ENCODE results near the gene ZFPM1.
"Not testable (repeated sequence)": the region's sequence is repeated elsewhere in the genome, so short reads cannot be mapped to it uniquely, and the experiment has no call there.

Gene ZFPM1

DNA sequence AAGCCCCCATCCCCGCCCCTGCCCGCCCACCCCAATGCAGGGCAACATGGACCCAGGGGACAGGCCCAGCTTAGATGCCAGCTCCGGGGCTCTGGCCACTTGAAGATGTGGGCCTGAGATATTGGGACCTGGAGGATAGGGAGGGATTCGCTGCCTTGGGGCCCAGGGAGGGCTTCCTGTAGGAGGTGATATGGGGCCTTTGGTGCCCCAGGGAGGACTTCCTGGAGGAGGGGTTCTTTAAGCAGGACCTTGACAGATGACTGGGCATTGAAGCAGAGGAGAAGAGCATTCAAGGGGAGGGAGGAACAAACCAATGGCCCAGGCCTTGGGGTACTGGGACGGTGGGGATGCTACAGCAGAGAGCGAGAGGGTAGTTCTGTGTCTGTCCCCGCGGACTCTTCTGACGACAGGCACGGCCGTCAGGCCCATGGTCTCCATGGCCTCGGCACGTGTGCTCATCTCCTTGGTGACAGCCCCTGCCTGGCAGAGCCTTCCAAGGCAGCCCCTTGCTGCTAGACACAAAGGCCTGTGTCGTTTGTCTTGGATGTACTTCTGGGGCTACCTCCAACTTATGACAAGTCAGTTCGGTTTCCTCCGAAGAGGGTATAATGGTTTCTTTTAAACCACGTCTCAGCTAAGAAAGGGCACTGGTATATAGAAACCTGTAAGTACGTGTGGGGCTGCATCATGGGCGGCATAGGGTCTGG lies 61.6 kb downstream of the ZFPM1 start:
- DNase-seq (ENCODE audit: low spot score), result no peak

DNA sequence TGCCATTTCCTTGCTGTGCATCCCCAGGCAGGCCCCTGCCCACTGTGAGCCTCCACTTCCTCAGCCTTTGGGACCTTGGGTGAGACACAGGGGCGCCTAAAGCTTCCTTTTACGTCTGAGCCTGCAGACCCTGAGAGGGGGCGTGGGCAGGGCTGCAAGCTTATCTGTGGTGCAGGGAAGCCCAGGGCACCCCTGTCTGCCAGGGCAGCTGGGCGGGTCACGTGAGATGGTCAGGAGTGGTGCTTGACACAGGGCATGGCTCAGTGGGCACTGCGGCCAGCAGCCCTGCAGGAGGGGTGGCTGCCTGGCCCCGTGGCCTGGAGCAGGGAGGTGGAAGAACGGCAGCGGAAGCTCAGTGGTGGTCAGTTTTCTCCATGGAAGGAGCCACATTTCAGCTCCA lies 62.3 kb downstream of the ZFPM1 start:
- no peak for DNase-seq (ENCODE audit: low spot score)

DNA sequence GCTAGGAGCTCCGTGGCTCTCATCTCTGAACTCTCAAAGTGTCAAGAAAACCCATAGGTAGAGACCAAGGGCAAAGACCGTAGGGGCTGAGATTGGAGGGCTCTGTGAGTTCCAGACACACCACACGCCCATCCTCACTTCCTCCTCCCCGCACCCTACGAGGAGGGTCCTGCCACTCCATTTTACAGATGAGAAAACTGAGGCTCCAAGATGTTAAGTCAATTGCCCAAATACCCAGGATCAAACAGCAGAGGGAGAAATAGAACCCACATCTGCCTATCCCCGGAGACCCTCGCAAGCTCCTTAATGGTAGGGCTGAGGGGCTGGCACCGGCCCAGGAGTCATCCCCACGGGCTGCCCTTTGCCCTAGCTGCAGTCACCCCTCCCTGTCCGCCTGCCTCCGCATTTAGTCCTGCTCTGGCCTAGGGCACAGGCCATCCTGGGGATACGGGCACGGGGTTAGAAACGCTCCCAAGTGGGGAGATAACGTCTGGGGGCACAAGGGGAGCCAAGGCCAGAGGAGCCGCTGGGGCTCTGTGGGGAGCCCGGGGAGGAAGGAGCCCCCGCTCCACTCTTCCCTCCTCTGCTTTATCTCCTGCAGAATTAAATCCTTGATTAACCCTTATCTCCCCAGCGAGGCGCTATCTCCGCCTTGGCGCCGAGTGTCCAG lies 63.0 kb downstream of the ZFPM1 start:
- DNase-seq (ENCODE audit: low spot score), result no peak

DNA sequence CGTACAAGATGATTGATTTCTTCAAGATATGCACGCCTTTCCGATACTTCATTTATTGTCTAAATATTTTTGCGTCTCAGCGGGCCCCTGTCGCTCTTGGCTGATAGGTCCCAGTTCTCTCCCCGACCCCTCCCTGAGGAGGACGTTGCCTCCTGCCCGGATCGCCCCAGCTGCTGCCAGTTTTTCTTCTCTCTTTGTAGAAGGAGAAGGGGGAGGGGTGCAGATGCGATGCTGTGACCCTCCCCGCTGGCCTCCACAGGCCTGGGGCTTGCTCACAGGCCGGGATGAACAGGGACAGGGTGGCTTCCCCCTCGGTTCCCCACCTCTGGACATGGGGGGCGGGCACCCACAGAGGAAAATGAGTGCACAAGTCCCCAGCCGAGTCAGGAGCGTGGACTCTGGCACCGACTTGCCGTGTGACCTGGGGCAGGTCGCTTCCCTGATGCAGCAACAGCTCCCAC lies 63.6 kb downstream of the ZFPM1 start:
- no peak for DNase-seq (ENCODE audit: low spot score)

DNA sequence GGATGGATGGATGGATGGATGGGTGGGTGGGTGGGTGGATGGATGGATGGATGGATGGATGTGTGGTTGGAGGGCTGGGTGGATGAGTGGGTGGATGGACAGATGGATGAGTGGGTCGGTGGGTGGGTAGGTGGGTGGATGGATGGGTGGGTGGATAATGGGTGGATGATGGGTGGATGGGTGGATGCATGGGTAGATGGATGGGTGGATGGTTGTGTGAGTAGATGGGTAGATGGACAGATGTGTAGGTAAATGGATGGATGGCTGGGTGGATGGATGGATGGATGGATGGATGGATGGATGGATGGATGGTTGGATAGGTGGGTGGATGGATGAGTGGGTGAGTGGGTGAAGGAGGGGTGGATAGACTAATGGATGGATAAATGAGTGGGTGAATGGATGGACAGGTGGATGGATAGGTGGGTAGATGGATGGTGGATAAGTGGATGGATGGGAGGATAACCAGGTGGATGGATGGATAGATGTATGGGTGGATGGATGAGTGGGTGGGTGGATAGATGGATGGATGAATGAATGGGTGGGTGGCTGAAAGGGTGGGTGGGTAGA lies 64.2 kb downstream of the ZFPM1 start:
- not testable (repeated sequence) for DNase-seq (ENCODE audit: low spot score)

DNA sequence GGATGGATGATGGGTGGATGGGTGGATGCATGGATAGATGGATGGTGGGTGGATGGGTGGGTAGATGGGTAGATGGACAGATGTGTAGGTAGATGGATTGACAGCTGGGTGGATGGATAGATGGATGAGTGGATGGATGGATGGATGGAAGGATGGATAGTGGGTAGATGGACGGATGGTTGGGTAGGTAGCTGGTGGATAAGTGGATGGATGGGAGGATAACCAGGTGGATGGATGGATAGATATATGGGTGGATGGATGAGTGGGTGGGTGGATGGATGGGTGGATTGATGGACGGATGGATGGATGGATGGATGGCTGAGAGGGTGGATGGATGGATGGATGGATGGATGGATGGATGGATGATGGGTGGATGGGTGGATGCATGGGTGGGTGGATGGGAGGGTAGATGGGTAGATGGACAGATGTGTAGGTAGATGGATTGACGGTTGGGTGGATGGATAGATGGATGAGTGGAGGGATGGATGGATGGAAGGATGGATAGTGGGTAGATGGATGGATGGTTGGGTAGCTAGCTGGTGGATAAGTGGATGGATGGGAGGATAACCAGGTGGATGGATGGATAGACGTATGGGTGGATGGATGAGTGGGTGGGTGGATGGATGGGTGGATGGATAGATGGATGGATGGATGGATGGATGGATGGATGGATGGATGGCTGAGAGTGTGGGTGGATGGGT lies 65.5 kb downstream of the ZFPM1 start:
- not testable (repeated sequence) for DNase-seq (ENCODE audit: low spot score)

DNA sequence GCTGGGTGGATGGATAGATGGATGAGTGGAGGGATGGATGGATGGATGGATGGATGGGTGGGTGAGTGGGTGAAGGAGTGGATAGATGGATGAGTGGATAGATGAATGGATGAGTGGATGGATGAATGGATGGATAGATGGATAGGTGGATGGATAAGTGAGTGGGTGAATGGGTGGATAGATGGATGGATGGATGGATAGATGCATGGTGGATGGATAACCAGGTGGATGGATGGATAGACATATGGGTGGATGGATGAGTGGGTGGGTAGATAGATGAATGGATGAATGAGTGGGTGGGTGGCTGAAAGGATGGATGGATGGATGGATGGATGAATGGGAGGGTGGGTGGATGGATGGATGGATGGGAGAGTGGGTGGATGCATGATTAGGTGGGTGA lies 66.2 kb downstream of the ZFPM1 start:
- no peak for DNase-seq (ENCODE audit: low spot score)

DNA sequence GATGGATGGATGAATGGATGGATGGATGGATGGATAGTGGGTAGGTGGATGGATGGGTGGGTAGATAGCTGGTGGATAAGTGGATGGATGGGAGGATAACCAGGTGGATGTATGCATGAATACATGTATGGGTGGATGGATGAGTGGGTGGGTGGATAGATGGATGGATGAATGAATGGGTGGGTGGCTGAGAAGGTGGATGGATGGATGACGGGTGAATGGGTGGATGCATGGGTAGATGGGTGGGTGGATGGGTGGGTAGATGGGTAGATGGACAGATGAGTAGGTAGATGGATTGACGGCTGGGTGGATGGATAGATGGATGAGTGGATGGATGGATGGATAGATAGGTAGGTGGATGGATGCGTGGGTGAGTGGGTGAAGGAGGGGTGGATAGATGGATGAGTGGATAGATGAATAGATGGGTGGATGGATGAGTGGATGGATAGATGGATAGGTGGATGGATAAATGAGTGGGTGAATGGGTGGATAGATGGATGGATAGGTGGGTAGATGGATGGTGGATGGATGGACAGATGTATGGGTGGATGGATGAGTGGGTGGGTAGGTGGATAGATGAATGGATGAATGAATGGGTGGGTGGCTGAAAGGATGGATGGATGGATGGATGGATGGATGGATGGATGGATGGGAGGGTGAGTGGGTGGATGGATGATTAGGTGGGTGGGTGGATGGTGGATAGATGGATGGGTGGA lies 67.0 kb downstream of the ZFPM1 start:
- no peak for DNase-seq (ENCODE audit: low spot score)

DNA sequence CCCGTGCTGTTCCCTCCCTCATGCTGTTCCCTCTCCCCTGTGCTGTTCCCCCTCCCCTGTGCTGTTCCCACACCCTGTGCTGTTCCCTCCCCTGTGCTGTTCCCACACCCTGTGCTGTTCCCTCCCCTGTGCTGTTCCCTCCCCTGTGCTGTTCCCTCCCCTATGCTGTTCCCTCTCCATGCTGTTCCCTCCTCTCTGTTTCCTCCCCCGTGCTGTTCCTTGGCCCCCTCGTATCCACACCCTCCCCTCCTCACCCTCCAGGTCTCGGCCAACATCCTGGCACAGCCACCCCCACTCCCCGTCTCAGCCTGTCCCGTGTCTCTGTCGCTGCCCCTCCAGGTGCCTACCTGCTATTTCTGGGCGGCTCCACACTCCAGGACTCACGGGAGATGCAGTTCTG lies 68.6 kb downstream of the ZFPM1 start:
- DNase-seq (ENCODE audit: low spot score), result no peak

DNA sequence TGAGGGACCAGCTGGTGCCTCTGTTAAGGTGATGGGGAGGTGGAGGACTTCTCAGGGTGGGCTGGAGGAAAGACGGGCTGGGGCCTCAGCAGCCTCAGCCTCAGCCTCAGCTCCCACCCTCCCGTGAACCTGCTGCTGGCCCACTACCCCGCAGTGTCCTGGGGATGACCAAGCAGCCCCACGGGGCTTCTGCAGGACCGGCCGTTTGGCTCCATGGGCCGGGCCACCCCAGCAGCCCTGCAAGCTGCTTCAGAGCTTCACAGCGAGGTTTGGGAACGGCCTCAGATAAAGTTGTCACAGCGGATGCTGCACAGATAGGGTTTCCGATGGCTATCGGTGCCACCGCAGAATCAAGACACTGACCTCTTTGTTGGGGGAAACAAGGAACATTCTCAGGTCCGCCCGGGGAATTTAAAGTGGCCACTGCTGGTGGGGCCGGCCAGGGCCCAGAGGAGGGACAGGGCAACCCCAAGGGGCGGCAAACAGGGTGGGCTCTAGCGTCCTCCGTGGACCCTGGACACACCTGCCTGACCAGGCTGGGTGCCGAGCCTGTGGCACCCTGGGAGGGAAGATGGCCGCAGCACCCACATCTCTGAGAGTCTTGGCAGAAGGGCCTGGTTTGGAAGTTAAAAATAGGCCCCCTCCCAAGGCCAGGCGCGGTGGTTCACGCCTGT lies 69.3 kb downstream of the ZFPM1 start:
- DNase-seq (ENCODE audit: low spot score), result no peak

DNA sequence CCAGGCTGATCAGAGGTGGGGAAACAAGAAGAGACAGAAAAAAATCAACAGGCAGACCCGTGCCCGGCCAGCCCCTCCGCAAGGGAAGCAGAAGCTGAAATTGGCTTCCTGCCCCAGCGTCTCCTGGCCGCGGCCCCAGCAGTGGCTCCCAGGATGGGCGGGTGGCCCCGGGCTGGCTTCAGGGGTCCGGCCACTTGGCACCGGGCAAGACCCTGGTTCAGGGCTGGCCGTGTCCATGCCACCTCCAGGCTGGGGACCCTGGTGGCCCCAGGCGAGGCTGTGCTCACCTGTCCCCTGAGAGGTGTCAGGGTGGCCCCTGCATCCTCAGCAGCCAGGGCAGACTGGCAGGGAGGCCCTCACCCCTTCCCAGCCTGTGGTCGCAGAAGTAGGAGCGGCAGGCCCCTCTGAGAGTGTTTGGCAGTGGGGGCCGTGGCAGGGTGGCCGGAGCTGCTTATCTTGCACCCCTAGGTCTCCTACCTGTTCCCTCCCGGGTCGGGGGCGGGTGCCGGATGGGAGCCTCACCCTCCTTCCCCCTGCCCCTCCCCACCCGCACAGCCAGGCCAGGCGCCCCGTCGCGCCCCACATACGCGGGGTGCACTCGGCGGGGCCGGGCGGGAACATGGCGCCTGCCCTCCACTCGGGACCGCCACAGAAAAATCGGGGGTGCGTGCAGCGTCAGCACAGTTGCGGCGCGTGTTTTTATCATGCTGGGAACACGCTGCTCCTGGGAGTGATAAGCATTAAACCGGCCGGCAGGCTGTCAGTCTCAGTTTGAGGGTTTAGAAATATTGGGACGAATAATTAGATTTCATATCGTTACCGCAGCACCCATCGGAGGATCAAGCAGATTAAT lies 70.5 kb downstream of the ZFPM1 start:
- no peak for DNase-seq (ENCODE audit: low spot score)

DNA sequence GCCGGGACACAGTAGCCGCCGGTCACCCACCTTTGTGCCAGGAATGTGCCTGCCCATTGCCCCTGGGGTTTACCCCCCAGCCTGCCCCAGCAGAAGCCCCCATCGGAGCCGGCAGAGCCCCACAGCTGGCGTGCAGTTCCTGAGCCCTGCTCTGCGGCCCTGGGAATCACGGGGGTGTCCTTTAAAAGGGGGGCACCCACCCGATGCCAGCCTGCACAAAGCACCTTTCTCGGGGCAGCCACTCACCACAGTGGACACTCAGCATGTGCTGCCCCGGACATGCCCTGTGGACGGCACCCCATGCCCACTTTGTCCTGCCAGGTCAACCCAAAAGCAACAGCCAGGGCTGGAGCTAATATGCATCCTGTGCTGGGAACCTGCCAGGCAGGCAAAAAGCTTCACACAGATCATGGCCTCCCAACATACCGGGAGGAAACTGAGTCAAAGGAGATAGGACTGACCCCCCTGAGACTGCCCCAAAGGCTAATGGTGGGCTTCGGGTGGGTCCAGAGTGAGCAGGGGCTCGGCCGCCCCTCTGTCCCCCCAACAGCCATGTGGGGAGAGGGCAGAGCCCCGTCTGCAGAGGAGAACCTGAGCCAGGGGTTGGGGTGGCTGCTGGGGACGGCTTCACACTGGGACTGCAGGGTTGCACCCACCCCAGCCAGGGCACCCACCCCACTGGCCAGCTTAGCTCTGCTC lies 71.3 kb downstream of the ZFPM1 start:
- DNase-seq (ENCODE audit: low spot score), result no peak

DNA sequence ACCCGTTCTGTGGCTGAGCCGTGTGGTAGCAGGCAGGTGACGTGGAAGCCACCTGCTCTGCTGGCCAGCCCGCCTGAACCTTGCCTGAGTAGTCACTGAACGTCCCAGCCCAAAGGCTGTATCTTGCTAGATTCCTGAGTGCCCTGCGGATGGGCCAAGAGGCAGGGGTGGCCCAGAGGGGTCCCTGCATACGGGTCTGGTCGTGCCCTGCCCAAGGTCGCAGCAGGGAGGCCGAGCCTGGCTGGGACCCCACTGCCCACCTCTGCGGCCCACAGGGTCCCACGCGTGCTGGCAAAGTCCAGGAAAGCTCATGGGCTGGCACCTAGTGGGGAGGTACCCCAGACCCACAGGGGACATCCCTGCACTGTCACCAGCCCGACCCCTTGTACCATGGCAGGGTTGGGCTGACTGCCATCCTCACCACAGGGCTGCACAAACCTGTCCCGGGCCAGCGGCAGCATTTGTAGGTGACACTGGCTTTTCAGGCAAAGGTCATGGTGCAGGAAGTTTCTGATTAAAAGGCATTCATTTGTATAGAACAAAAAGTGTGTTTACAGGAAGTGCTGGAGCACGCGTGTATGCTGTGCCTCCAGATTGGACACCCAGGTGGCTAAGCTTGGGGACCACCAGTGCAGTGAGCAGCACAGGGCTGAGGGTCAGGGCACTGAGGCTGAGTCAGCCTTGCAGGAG lies 72.0 kb downstream of the ZFPM1 start:
- no peak for DNase-seq (ENCODE audit: low spot score)

DNA sequence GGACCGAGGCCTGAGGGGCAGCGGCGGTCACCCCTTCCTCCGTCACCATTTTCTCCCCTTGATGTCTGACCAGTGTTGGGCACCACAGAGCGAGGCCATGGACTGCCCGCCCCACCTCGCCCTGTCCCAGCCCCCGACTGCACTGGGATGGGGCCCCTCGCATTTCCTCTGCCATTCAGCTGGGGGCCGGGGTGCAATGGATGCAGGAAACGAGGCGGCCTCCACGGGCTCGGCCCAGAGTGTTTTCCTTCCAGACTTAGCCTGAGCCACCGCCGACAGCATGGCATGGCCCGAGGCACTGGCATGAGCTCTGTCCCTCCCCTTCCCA lies 72.5 kb downstream of the ZFPM1 start:
- no peak for DNase-seq (ENCODE audit: low spot score)

DNA sequence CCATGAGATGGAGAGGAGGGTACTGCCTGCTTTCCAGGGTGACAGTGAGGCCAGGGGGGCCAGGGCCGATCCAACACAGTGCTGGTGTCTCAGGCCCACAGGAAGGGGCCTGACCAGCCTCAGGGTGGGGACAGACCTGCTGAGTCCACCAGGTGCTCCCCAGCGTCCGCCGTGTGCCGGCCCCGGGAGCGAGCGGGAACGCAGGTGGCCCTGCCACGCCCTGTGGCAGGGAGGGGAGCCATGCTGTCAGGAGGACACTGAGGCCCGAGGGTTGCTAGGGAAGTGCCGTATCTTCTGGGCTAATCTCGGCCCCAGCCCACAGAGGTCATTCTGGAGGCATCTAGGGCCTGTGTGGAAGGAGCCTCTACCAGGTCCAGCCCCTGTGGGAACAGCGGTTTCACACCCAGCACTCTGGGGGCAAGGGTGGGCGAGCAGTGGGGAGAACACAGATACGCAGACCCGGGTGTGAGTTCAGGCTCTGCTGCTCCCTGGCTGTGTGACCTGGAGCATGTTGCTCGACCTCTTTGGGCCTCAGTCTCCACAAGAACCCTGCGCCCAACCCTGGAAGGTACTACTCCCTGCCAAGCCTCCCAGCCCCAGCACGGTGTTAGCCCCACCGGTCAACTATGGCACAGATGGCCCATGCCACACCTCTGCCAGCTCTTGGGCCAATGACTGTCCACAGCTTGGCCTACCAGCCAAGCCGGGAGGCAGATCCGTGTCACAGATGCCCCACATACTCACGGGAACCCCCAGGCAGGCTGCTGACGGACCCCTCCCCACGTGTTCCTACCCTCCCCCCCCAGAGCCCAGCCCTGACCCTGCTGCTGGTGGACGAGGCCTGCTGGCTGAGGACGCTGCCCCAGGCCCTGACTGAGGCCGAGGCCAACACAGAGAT lies 73.2 kb downstream of the ZFPM1 start:
- DNase-seq (ENCODE audit: low spot score), result no peak

DNA sequence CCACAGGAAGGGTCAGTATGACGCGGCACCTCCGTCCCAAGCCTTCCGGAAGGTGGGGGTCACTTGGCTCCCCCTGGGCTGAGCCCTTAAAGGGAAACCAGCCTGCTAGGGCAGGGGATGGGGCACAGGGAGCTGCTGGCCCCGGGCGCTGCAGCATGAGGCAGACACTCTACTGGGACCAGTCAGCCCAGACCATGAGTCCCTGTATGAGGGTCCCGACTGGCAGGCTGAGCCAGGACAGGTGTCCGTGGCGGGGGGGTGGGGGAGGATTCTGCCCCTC lies 73.8 kb downstream of the ZFPM1 start:
- DNase-seq (ENCODE audit: low spot score), result no peak

DNA sequence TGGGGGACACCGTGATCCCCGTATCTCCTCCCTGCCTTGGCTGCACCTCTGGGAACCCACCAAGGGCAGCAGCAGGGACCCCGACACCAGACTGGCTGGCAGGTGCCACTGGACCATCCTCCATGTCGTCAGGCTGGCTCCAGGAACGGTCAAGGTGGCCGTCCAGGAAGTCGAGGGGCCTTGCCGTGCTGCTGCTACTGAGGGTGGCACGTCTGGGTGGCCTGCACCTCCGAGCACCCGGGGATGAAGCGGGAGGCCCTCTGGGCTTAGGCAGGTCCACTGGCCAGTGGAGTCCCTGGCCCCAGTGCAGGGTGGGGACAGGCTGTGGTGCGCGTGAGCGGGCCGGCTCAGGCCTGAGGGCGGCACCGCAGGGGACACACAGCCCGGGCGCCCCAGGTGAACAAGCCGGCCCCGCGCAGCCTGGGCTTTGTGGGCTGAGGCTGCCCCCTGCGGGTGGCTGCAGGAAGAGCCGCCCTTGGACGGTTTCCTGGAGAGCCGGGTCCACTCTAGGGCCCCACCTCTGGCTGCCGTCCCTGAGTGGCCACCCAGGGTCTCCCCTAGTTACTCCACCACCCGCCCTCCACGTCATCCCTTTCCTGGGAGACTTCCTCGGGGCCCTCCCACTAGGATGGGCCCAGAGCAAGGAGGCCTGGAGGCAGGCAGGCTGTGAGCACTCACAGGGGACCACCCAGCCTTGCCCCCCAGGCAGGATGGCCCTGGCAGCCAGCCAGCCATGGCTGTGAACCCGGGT lies 74.3 kb downstream of the ZFPM1 start:
- DNase-seq (ENCODE audit: low spot score), result no peak
